GM19238 (cell line): ENCODE measurements around the gene DRC3.
"Not testable (repeated sequence)": the region's sequence is repeated elsewhere in the genome, so short reads cannot be mapped to it uniquely, and the experiment has no call there.

ENCODE experiments used
- DNase-seq: peaks from one replicate; pipeline ENCODE4 v3.0.0; 2011; ENCODE audit warnings: low spot score; ENCODE audit not compliant: insufficient read length

Gene DRC3

GRCh38 chr17:17993366-17993765, 20.7 kb downstream of the DRC3 start:
- no peak for DNase-seq

DNA sequence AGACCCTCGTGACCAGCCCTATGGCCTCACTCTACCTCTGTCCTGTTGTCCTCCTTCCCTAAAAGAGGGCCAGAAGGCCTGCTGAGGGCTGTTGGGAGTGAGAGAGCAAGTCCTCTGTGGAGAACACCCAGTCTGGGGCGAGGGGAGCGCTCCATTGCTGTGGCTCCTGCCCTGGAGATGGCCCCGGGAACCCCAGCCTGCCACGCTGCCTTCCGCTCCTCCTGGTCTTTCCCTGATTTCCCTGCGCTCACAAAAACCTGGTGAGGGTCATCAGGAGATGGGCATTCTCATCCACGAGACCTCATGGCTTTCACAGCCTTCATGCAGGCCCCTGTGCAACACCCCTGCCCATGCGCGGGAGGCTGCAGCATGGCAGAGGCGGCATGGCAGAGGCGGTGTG, 21.2 kb downstream of the DRC3 start:
- no peak for DNase-seq

GRCh38 chr17:17994271-17995069, 21.8 kb downstream of the DRC3 start:
- no peak for DNase-seq

- not testable (repeated sequence) for DNase-seq
Measured at GRCh38 chr17:17995887-17996286, 23.2 kb downstream of the DRC3 start.

DNA sequence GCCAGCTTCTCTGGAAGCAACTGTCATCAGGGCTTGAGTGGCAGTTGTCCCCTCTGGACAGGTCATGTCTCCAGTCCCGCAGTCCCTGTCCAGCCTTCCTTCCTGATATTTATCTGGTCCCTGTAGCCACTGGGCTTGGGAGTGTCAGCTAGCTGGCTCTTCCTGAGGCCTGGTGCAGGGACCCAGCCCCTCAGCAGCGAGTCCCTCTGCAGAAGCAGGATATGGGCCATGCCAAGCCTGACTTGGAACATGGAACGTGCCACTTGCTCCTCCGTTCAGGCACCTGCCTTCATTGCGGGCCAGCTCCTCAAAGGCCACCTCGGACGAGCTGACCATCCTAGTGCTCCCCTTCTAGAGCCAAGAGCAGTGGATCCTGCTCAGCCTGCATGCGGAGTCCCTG, 26.3 kb downstream of the DRC3 start:
- DNase-seq = no peak

GRCh38 chr17:17999364-18000029, 26.8 kb downstream of the DRC3 start:
- no peak for DNase-seq

DNA sequence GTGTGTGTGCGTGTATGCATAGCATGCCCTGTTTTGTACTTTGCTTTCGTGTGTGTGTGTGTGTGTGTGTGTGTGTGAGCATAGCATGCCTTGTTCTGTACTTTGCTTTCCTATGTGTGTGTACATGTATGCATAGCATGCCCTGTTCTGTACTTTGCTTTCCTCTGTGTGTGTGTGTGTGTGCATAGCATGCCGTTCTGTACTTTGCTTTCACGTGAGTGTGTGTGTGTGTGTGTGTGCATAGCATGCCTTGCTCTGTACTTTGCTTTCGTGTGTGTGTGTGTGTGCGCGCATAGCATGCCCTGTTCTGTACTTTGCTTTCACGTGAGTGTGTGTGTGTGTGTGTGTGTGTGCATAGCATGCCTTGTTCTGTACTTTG, 27.4 kb downstream of the DRC3 start:
- DNase-seq = no peak

GRCh38 chr17:18002171-18002570, 29.5 kb downstream of the DRC3 start:
- DNase-seq = no peak

DNA sequence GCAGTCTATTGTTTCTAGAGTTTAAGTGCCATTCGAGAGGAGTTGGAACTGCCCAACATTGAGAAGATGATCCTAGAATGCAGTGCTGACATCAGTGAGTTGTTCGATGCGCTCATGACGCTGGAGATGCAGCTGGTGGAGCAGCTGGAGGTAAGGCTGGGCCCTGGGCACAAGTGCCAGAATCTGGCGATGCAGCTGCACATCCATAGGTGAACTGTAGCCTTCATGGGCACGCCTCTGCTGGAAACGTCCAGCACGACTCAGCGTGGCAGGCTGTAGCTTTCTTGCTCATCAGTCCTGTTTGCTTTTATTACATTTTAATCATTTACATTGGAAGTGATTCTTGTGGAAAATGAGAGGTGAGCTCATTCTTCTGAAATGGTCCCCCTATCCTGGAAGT, 31.7 kb downstream of the DRC3 start:
- DNase-seq = no peak

- DNase-seq = no peak
Measured at GRCh38 chr17:18004884-18005305, 32.2 kb downstream of the DRC3 start.

DNA sequence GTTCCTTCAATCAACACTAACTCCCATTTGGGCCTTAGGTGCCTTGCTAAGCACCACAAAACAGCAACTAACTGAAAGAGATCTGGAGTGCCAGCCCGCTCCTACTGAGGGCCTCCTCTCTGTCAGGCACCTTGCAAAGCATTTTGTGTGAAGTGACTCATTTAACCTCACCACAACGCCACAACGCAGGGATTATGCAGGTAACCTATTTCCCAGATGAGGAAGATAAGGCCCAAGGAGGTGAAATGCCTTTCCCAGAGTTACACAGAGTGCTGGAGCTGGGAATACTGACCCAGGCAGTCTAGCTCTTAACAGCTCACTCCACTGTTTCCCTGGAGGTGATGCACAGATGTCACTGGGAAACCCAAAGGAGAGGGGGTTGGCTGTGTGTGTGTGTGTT, 32.8 kb downstream of the DRC3 start:
- no peak for DNase-seq

DNA sequence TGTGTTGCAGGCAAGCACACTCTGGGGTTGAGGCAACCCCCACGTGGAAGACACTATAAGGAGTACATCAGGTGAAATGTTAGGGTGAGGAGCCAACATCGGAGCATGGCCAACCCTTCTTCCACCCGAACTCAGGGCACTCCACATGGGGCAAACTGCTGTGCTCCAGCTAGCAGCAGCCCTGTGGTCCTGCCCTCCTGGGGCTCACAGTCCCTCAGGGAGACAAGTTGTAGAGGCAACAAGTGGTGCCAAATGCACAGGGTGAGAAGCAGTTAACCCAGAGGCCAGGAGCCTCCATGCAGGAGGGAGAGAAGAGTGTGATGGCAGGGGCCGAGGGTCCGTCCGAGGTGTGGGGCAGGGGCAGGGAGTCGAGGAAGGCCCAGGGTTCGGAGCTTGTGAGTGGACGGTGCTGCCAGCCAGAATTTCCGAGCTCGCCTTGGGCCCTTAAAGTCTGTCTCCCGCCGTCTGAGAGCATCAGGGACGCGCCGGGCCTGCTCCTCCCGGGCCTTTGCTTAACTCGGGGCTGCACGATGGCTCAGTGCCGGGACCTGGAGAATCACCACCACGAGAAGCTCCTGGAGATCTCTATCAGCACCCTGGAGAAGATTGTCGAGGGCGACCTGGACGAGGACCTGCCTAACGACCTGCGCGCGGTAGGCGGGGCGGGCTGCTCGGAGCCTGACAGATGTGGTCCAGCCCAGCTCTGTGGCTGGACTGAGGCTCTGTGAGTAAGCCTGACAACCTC, 34.0 kb downstream of the DRC3 start:
- DNase-seq = no peak

DNA sequence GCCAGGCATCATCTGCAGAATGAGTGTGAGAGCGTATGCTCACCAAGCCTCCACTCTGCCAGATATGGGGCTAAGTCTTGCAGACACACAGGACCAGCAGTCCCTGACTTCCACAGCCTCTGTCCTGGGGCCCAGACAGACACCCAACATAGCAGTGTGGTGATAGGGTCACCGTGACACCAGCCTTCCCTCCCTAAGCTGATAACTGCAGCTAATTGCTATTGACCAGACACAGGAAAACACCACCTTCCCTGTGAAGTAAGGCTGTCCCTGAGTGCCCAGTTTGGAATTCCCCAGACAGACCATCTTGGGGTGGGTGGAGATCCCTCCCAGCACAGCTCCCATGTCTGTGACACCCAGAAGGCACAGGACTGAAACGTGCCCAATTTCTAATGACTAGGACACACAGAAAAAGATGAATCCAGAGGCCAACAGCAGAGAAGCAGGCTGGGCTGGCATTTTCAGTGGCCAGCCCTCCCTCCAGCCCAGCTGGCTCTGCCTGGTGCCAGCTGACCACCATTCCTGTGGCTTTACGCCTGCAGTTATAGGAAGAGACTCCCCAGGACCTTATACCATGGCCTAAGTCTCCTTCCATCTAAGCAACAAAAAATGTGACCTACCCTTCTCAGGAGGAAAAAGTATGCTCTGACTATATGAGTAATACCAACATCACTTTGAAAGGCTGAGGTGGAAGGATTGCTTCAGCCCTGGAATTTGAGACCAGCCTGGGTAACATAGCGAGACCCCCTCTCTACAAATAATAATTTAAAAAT, 36.0 kb downstream of the DRC3 start:
- DNase-seq = no peak

DNA sequence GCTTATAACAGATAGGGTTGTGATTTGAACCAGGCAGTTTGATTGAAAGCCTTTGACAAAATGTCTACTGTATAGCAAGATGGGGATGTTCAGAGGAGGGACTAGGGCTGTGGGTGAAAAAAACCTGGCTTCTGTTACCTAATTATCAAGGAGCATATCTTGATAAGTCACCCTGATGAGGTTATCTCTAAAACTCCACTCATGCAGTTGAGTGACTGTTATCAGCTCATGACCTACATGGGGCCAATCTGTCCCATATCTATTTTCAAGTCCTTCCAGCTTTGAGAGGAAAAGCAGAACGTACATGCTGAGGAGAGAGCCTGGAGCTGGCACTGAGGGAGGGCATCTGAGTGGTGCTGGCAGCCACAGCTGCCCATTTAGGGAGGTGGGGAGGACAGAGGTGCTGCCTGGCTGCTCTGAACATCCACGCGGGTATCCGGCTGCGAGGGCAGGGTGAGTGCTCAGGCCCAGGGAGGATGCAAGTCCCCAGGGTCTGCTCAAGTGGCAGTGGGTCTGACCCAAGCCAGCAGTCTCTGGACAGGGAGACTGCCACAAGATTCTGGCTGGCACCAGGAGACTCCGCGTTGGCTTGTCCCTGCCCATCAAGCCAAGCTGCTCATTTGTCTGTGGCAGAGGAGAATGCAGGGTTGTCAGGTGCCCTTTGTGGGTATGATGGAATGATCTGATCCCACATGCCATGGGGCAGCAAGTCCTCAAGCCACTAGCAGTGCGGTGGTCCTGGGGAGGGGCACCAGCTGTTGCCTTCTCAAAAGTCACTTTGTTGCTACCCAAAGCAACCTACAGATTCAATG, 37.2 kb downstream of the DRC3 start:
- DNase-seq = no peak

DNA sequence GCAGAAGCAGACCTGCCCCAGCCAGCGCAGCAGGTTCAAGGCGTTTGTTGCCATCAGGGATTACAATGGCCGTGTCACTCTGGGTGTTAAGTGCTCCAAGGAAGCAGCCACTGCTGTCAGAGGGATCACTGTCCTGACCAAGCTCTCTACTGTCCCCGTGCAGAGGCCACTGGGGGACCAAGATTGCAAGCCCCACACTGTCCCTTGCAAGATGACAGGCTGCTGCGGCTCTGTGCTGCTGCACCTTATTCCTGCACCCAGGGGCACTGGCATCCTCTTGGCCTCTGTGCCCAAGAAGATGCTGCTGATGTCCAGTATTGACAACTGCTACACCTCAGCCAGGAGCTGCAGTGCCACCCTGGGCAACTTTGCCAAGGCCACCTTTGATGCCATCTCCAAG, 38.6 kb downstream of the DRC3 start:
- DNase-seq = no peak

GRCh38 chr17:18014006-18014405, 41.3 kb downstream of the DRC3 start:
- DNase-seq = no peak

DNA sequence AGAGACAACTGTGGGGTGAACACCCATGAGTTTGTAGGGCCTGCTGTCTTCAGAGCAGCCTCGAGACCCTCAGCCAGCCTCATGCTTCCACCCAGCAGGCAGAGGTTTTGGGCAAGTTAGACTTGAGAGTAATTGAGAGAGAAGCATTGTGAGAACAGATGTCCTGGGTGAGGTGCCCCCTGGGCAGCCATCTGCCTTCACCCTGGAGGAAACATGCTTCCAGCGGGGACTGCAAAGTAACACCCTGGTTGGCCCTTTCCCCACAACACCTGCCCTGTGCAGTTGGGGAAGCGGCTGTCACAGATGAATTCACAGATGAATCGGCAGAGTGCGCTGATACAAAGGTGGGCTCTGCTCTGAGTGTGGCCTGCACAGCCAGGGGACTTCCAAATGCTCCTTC, 42.9 kb downstream of the DRC3 start:
- DNase-seq = no peak

- no peak for DNase-seq
Measured at GRCh38 chr17:18016426-18016825, 43.8 kb downstream of the DRC3 start.

DNA sequence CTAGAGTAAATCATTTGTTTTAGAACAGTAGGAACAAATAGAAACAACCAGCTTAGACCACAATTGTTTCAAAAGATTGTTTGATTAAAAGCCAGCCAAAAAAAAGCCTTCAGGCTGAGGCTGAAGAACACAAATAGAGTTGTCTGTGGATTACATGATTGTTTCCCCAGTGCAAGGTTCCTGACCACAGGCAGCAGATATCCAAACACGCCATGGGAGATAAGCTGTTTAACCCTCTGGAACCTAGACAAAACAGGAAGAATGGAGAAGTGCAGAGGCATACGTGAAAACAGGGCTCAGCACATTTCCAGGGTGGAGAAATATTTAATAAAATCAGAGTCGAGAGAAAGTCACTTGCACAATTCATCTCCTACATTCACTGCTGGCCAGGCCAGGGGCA, 45.3 kb downstream of the DRC3 start:
- no peak for DNase-seq

DNA sequence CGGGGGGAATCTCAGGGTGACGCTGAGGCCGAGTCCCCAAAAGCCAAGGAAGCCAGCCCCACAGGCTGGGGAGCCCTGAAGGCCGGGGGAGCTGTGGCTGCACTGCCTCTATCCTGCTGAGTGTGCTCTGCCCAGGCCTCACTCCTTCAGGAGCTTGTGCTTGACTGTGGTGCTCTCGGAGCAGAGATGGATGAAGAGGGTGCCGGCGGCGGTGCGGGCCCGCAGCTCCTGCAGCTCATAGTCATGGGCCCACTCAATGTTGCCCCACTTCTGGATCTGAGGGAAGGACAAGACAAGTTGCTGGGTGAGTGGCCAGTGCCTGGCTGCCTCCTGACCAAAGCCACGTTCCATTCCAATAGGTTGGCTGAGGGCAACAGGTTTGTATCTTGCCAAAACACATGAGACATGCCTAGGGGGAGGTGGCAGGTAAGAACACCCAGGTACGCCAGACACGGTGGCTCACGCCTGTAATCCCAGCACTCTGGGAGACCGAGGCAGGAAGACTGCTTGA, 45.8 kb downstream of the DRC3 start:
- DNase-seq = no peak

DNA sequence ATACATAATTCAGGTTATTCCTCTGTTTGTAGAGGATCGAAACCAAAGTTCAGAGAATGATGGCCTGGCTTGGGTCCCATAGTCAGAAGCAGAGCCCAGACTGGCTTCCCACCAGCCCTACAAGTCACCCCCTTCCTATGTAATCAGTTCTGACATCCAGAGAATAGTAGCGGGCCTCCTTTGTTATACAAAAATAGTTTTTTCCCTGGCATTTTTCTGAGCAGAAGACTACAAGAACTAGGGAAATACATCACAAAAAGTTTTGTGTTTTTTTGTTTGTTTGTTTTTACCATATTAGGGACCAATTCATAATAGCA, 47.1 kb downstream of the DRC3 start:
- no peak for DNase-seq
